Measurements from ENCODE around the gene CHST4. TPM values are rescaled to one million over a fixed set of nuclear protein-coding genes. Genes with fewer than 3 reads are reported as not detected.

Gene CHST4
- total RNA-seq, 1 donor from 2014 or later, result 0.09 TPM

GRCh38 chr16:71524566-71525553 lies 1.4 kb upstream of the CHST4 start:
- H3K27ac ChIP-seq (ENCODE audit: low read depth, low read length), result no peak overlapping the region
- H3K4me1 Mint-ChIP-seq (ENCODE audit: low read depth, unreplicated experiment), result peaks cover 20% of the 10 kb centered on the region
- peaks cover 6% of the 10 kb centered on the region for H3K4me1 ChIP-seq (ENCODE audit: insufficient read depth, low read length)
- H2AFZ ChIP-seq (ENCODE audit: low read depth, low read length), result no peak overlapping the region
- H3K4me3 ChIP-seq (ENCODE audit: insufficient read depth, low read depth, low read length), result no peak overlapping the region
- H3K4me3 Mint-ChIP-seq (ENCODE audit: unreplicated experiment), result no peak overlapping the region
- no peaks in the 10 kb centered on the region for H3K36me3 Mint-ChIP-seq (ENCODE audit: low read depth, unreplicated experiment)
- H3K36me3 ChIP-seq (ENCODE audit: insufficient read depth, low read length), result no peaks in the 10 kb centered on the region
- no peak overlapping the region for H3K27ac Mint-ChIP-seq (ENCODE audit: unreplicated experiment)
- H3K9ac ChIP-seq (ENCODE audit: low read length), result no peak overlapping the region
- TF ChIP-seq CTCF (IDR thresholded peaks at IDR 0.05; ENCODE audit: insufficient read depth, low read depth, low read length) (no peak), EZH2 (IDR thresholded peaks at IDR 0.05; ENCODE audit: insufficient read depth, low read length) (no peak)
- H3K27me3 ChIP-seq (ENCODE audit: insufficient read depth, low read length), result no peaks in the 10 kb centered on the region
- H3K79me2 ChIP-seq (ENCODE audit: insufficient read depth, low read length), result no peaks in the 10 kb centered on the region
- H3K27me3 Mint-ChIP-seq (ENCODE audit: low read depth, unreplicated experiment), result peaks cover 12% of the 10 kb centered on the region
- FAIRE-seq (no peak), DNase-seq (ENCODE audit: low read depth) (no peak)
- H3K9me3 ChIP-seq (ENCODE audit: insufficient read depth, low read depth, low read length), result no peaks in the 10 kb centered on the region
- H3K9me3 Mint-ChIP-seq (ENCODE audit: unreplicated experiment), result no peaks in the 10 kb centered on the region
- H3K4me2 ChIP-seq (ENCODE audit: low read length), result no peak overlapping the region
- no peaks in the 10 kb centered on the region for H4K20me1 ChIP-seq (ENCODE audit: insufficient read depth, low read length)

GRCh38 chr16:71528257-71528656 lies 2.0 kb downstream of the CHST4 start:
- Histone ChIP-seq H3K79me2 (ENCODE audit: insufficient read depth, low read length) (no peaks in the 10 kb centered on the region), H4K20me1 (ENCODE audit: insufficient read depth, low read length) (no peaks in the 10 kb centered on the region), H3K27me3 (ENCODE audit: insufficient read depth, low read length) (no peaks in the 10 kb centered on the region), H3K4me3 (ENCODE audit: insufficient read depth, low read depth, low read length) (no peak overlapping the region), H3K36me3 (ENCODE audit: insufficient read depth, low read length) (no peaks in the 10 kb centered on the region), H2AFZ (ENCODE audit: low read depth, low read length) (no peak overlapping the region), H3K27ac (ENCODE audit: low read depth, low read length) (no peak overlapping the region), H3K4me1 (ENCODE audit: insufficient read depth, low read length) (peaks cover 6% of the 10 kb centered on the region), H3K4me2 (ENCODE audit: low read length) (no peak overlapping the region), H3K9ac (ENCODE audit: low read length) (no peak overlapping the region), H3K9me3 (ENCODE audit: insufficient read depth, low read depth, low read length) (no peaks in the 10 kb centered on the region)
- FAIRE-seq, result no peak
- no peak for DNase-seq (ENCODE audit: low read depth)
- Mint-ChIP-seq H3K27me3 (ENCODE audit: low read depth, unreplicated experiment) (no peaks in the 10 kb centered on the region), H3K9me3 (ENCODE audit: unreplicated experiment) (no peaks in the 10 kb centered on the region), H3K4me3 (ENCODE audit: unreplicated experiment) (no peak overlapping the region), H3K27ac (ENCODE audit: unreplicated experiment) (no peak overlapping the region), H3K4me1 (ENCODE audit: low read depth, unreplicated experiment) (peaks cover 20% of the 10 kb centered on the region), H3K36me3 (ENCODE audit: low read depth, unreplicated experiment) (no peaks in the 10 kb centered on the region)
- TF ChIP-seq CTCF (IDR thresholded peaks at IDR 0.05; ENCODE audit: insufficient read depth, low read depth, low read length) (no peak), EZH2 (IDR thresholded peaks at IDR 0.05; ENCODE audit: insufficient read depth, low read length) (no peak)

GRCh38 chr16:71528863-71529262 lies 2.6 kb downstream of the CHST4 start:
- Histone ChIP-seq H3K36me3 (ENCODE audit: insufficient read depth, low read length) (no peaks in the 10 kb centered on the region), H3K27ac (ENCODE audit: low read depth, low read length) (no peak overlapping the region), H3K9ac (ENCODE audit: low read length) (no peak overlapping the region), H4K20me1 (ENCODE audit: insufficient read depth, low read length) (no peaks in the 10 kb centered on the region), H3K4me3 (ENCODE audit: insufficient read depth, low read depth, low read length) (no peak overlapping the region), H3K9me3 (ENCODE audit: insufficient read depth, low read depth, low read length) (no peaks in the 10 kb centered on the region), H3K4me1 (ENCODE audit: insufficient read depth, low read length) (peaks cover 6% of the 10 kb centered on the region), H2AFZ (ENCODE audit: low read depth, low read length) (no peak overlapping the region), H3K79me2 (ENCODE audit: insufficient read depth, low read length) (no peaks in the 10 kb centered on the region), H3K4me2 (ENCODE audit: low read length) (no peak overlapping the region), H3K27me3 (ENCODE audit: insufficient read depth, low read length) (no peaks in the 10 kb centered on the region)
- H3K4me1 Mint-ChIP-seq (ENCODE audit: low read depth, unreplicated experiment), result peaks cover 20% of the 10 kb centered on the region
- no peaks in the 10 kb centered on the region for H3K9me3 Mint-ChIP-seq (ENCODE audit: unreplicated experiment)
- H3K27me3 Mint-ChIP-seq (ENCODE audit: low read depth, unreplicated experiment), result no peaks in the 10 kb centered on the region
- no peak overlapping the region for H3K4me3 Mint-ChIP-seq (ENCODE audit: unreplicated experiment)
- no peaks in the 10 kb centered on the region for H3K36me3 Mint-ChIP-seq (ENCODE audit: low read depth, unreplicated experiment)
- H3K27ac Mint-ChIP-seq (ENCODE audit: unreplicated experiment), result no peak overlapping the region
- FAIRE-seq (no peak), DNase-seq (ENCODE audit: low read depth) (no peak)
- no peak for TF ChIP-seq EZH2 (IDR thresholded peaks at IDR 0.05; ENCODE audit: insufficient read depth, low read length)
- no peak for TF ChIP-seq CTCF (IDR thresholded peaks at IDR 0.05; ENCODE audit: insufficient read depth, low read depth, low read length)
